Activated naive CD8-positive, alpha-beta T cell treated with anti-CD3 and anti-CD28 coated beads, Interleukin-2, amount 10 ng/mL, durations not matched to agents 7 days and 5 days (primary cell): ENCODE results near the gene MISP. TPM values are rescaled to one million over a fixed set of nuclear protein-coding genes. Genes with fewer than 3 reads are reported as not detected.
A peak's percentile ranks its signal among the peaks of the same experiment; 100 is the strongest.

Experiments used
- ATAC-seq: fragments of 150-1000 bp; cut with Tn5 transposase; one replicate; pipeline ENCODE4 v1.10.0; 2021; ENCODE audit warnings: low read depth, moderate library complexity
- POLR2A ChIA-PET: fragments of 350-600 bp; sonication (Branson Sonifier 250); formaldehyde crosslinking; loops from one replicate; lab custom pipeline; 2021; ENCODE audit warnings: antibody characterized with exemption; lab: Charles Lee
- DNase-seq: peaks from one replicate; pipeline ENCODE4 v3.0.0; 2021
- H3K27ac Mint-ChIP-seq: one replicate; pipeline ENCODE4 v1.8.0; 2022; ENCODE audit warnings: mild to moderate bottlenecking, mixed read lengths
- H3K27me3 Mint-ChIP-seq: one replicate; pipeline ENCODE4 v1.8.0; 2022; ENCODE audit warnings: mild to moderate bottlenecking, moderate library complexity, mixed read lengths
- H3K36me3 Mint-ChIP-seq: one replicate; pipeline ENCODE4 v1.8.0; 2021; ENCODE audit warnings: mild to moderate bottlenecking, mixed read lengths
- H3K4me1 Mint-ChIP-seq: one replicate; pipeline ENCODE4 v1.8.0; 2021; ENCODE audit warnings: mixed read lengths
- H3K4me3 Mint-ChIP-seq: one replicate; pipeline ENCODE4 v1.8.0; 2022; ENCODE audit warnings: mild to moderate bottlenecking, moderate library complexity, mixed read lengths
- H3K9me3 Mint-ChIP-seq: one replicate; pipeline ENCODE4 v1.8.0; 2021; ENCODE audit warnings: mixed read lengths
- total RNA-seq, 2 experiments: library from RNA; stranded (reverse); gene quantifications; one replicate each; pipeline ENCODE4 v1.2.3, GENCODE V29; 2021

MISP gene
- total RNA-seq, 2 experiments from 2014 or later: not detected

GRCh38 chr19:781800-782184 is 30.9 kb downstream of the MISP start:
- Mint-ChIP-seq H3K9me3 (no peaks in the 10 kb centered on the region), H3K27me3 (no peaks in the 10 kb centered on the region), H3K4me3 (no peak overlapping the region), H3K4me1 (no peaks in the 10 kb centered on the region), H3K36me3 (no peaks in the 10 kb centered on the region), H3K27ac (no peak overlapping the region)
- POLR2A ChIA-PET: no interaction called here
- DNase-seq: no peak
- no peak for ATAC-seq

DNA sequence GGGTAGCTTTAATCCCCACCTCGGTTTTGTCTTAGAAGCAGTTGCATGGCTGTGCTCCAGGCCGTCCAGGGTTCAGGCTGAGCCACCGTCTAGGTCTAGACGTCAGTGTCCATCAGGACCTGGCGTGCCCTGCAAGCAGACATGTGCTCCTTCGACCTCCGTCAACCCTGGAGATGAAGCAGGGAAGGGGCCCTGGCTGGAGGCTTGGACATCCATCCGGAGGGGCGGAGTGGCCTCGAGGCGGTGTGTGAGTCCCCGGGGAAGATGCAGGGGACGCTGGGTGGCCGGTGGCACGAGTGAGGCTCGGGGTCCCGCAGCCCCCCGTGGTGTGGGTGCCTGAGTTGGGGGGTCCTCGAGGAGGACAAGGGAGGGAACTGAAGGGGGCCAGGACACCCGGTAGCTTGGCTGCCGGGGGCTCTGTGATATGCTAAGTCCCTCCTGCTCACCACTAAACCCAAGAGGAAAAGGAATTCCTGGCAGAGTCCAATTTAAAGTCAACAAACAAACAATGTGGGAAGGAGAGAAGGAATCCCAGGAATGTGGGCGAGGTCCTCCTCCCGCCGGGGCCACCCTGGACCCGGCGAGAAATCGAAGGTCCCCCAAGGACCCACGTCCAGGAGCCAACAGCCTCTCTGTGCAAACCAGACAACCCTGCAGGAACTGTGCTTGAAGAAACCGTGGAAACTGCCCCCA is 31.4 kb downstream of the MISP start:
- H3K4me3 Mint-ChIP-seq: no peak overlapping the region
- POLR2A ChIA-PET: no interaction called here
- no peaks in the 10 kb centered on the region for H3K4me1 Mint-ChIP-seq
- no peaks in the 10 kb centered on the region for H3K36me3 Mint-ChIP-seq
- DNase-seq: no peak
- no peak overlapping the region for H3K27ac Mint-ChIP-seq
- no peaks in the 10 kb centered on the region for H3K9me3 Mint-ChIP-seq
- no peaks in the 10 kb centered on the region for H3K27me3 Mint-ChIP-seq
- ATAC-seq: no peak

GRCh38 chr19:782878-783668 is 32.2 kb downstream of the MISP start:
- H3K36me3 Mint-ChIP-seq: no peaks in the 10 kb centered on the region
- DNase-seq: no peak
- POLR2A ChIA-PET: no interaction called here
- no peak overlapping the region for H3K27ac Mint-ChIP-seq
- no peaks in the 10 kb centered on the region for H3K9me3 Mint-ChIP-seq
- H3K4me1 Mint-ChIP-seq: no peaks in the 10 kb centered on the region
- no peak overlapping the region for H3K4me3 Mint-ChIP-seq
- no peaks in the 10 kb centered on the region for H3K27me3 Mint-ChIP-seq
- no peak for ATAC-seq

DNA sequence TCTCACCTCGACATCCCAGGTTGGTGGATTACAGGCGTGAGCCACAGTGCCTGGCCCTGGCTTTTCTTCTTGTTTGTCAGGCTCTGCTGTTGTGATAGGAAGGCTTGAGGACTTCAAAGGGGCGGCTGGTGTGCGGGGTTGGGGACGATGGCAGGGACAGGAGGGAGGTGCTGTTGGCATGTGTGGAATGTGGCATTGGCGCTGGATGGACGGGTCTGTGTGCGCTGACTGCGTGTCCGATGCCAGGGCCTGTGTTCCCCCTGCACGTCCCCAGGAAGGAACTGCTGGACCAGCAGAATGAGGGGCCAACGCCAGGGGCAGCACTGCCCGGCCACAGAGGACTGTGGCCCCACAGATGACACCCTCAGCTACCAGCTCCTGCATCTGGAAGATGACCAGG is 33.6 kb downstream of the MISP start:
- Mint-ChIP-seq H3K27ac (no peak overlapping the region), H3K4me1 (peaks cover 4% of the 10 kb centered on the region), H3K4me3 (no peak overlapping the region), H3K27me3 (no peaks in the 10 kb centered on the region), H3K36me3 (no peaks in the 10 kb centered on the region), H3K9me3 (no peaks in the 10 kb centered on the region)
- POLR2A ChIA-PET: no interaction called here
- ATAC-seq (no peak), DNase-seq (no peak)

DNA sequence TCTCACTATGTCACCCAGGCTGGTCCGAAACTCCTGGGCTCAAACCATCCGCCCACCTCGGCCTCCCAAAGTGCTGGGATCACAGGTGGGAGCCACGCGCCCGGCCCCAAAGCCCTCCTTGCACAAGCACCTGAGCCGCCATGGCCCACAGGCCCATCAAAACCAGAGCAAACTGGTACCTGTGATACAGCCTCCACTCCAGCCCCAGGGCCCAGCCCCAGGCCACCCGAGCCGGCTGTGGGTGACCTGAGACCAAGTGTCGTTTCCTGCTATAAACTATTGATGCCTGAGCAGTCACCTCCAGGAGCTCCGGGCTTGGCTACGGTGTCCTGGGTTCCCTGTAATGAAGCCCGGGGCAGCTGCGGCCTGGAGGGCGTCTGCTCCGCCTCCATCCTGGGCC is 36.6 kb downstream of the MISP start:
- POLR2A ChIA-PET: no interaction called here
- H3K27me3 Mint-ChIP-seq: no peaks in the 10 kb centered on the region
- no peaks in the 10 kb centered on the region for H3K36me3 Mint-ChIP-seq
- DNase-seq: no peak
- H3K9me3 Mint-ChIP-seq: no peaks in the 10 kb centered on the region
- no peak for ATAC-seq
- no peak overlapping the region for H3K4me3 Mint-ChIP-seq
- H3K4me1 Mint-ChIP-seq: peaks cover 4% of the 10 kb centered on the region
- no peak overlapping the region for H3K27ac Mint-ChIP-seq

DNA sequence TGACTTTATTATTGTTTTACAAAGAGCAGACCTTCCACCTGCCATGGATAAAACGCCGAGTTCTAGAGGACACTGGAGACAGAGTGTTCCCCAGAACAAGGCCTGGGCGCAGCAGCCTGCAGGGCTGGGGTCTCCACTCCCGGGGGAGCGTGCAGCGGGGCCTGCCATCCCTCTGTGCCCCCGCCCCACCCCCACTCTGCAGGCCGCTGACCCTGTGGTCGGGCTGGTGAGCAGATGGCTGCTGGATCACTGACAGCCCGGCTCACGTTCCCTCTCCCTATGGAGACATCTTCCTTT is 37.7 kb downstream of the MISP start:
- no peak overlapping the region for H3K4me3 Mint-ChIP-seq
- ATAC-seq (no peak), DNase-seq (no peak)
- no peaks in the 10 kb centered on the region for H3K27me3 Mint-ChIP-seq
- H3K4me1 Mint-ChIP-seq: peaks cover 4% of the 10 kb centered on the region
- peak overlapping the region; percentile 74 for H3K27ac Mint-ChIP-seq
- POLR2A ChIA-PET: no interaction called here
- H3K36me3 Mint-ChIP-seq: no peaks in the 10 kb centered on the region
- no peaks in the 10 kb centered on the region for H3K9me3 Mint-ChIP-seq

DNA sequence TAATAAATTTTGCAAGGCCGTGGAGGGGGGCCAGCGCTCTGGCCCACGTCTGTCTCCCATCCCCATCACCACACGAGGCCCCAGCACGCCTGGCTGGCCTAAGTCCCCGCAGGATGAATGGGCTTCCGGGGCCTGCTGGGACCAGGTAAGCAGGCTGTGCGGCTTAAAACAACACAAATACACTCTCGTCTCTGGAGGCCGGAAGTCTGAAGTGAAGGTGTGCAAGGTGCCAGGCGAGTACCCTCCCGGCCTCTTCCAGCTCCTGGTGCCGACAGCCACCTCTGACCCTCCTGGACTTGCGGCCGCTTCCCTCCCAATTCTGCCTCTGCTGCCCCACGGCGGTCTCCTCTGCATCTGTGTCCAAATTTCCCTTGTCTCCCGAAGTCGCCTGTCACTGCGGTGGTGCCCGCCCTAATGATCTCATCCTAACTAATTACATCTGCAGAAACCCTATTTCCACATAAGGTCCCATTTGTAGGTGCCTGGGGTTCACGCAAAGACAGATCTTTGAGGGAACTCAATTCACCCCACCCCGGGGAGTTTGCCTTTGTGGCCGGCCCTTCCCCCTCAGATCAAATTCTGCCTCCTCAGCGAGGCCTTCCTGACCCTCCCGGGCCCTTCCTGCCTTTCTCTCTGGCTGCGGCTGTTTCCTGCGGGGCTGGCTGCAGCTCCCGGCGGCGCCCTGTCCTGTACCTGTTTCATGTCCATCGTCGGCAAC is 38.2 kb downstream of the MISP start:
- H3K36me3 Mint-ChIP-seq: no peaks in the 10 kb centered on the region
- ATAC-seq (peak; percentile 45), DNase-seq (no peak)
- no peak overlapping the region for H3K4me3 Mint-ChIP-seq
- H3K27me3 Mint-ChIP-seq: no peaks in the 10 kb centered on the region
- H3K27ac Mint-ChIP-seq: peak overlapping the region; percentile 74
- H3K9me3 Mint-ChIP-seq: no peaks in the 10 kb centered on the region
- POLR2A ChIA-PET: interaction anchor here (0.6 kb wide), 1 partner anchor 9 kb away, joined by 3 read pairs; no protein-coding TSS in a partner anchor
- H3K4me1 Mint-ChIP-seq: peaks cover 4% of the 10 kb centered on the region

- POLR2A ChIA-PET: interaction anchor here (0.6 kb wide), 1 partner anchor 8 kb away, joined by 3 read pairs; no protein-coding TSS in a partner anchor
- no peaks in the 10 kb centered on the region for H3K36me3 Mint-ChIP-seq
- no peaks in the 10 kb centered on the region for H3K27me3 Mint-ChIP-seq
These were observed 38.8 kb downstream of the MISP start for GRCh38 chr19:789701-790060.

DNA sequence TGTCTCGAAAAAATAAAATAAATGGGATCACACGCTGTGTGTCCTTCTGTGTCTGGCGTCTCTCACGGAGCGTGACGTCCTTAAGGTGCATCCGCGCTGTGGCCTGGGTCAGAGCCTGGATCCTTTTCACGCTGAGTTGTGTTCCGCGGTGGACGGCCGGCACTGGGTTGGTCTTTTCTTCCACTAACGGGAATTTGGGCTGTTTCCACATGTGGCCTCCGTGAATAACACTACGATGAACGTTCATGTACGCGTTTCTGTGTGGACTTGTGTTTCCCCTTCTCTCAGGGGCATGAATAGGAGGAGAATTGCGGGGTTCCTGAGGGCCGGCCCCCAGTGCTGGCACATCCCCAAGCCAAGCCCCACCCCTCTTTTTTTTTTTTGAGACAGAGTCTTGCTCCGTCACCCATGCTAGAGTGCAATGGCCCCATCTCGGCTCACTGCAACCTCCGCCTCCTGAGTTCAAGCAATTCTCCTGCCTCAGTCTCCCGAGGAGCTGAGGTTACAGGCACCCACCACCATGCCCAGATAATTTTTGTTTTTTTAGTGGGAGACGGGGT is 40.2 kb downstream of the MISP start:
- no peaks in the 10 kb centered on the region for H3K36me3 Mint-ChIP-seq
- ATAC-seq (no peak), DNase-seq (no peak)
- POLR2A ChIA-PET: no interaction called here
- no peaks in the 10 kb centered on the region for H3K9me3 Mint-ChIP-seq
- no peaks in the 10 kb centered on the region for H3K27me3 Mint-ChIP-seq
- H3K27ac Mint-ChIP-seq: no peak overlapping the region
- peaks cover 4% of the 10 kb centered on the region for H3K4me1 Mint-ChIP-seq
- no peak overlapping the region for H3K4me3 Mint-ChIP-seq

More at GRCh38 chr19:789701-790060, 38.8 kb downstream of the MISP start:
- Mint-ChIP-seq H3K9me3 (no peaks in the 10 kb centered on the region), H3K27ac (peak overlapping the region; percentile 65), H3K4me1 (peaks cover 4% of the 10 kb centered on the region), H3K4me3 (no peak overlapping the region)
- DNase-seq (no peak), ATAC-seq (no peak)

- Mint-ChIP-seq H3K27ac (no peak overlapping the region), H3K36me3 (no peaks in the 10 kb centered on the region), H3K4me1 (peaks cover 5% of the 10 kb centered on the region), H3K27me3 (no peaks in the 10 kb centered on the region), H3K9me3 (no peaks in the 10 kb centered on the region), H3K4me3 (no peak overlapping the region)
- DNase-seq (no peak), ATAC-seq (no peak)
- POLR2A ChIA-PET: no interaction called here
These were observed 40.8 kb downstream of the MISP start for GRCh38 chr19:791567-792305.

GRCh38 chr19:792306-792885 is 41.5 kb downstream of the MISP start:
- Mint-ChIP-seq H3K27ac (no peak overlapping the region), H3K4me3 (no peak overlapping the region), H3K9me3 (no peaks in the 10 kb centered on the region), H3K27me3 (no peaks in the 10 kb centered on the region), H3K4me1 (peaks cover 6% of the 10 kb centered on the region), H3K36me3 (no peaks in the 10 kb centered on the region)
- ATAC-seq: no peak
- no peak for DNase-seq
- POLR2A ChIA-PET: no interaction called here

DNA sequence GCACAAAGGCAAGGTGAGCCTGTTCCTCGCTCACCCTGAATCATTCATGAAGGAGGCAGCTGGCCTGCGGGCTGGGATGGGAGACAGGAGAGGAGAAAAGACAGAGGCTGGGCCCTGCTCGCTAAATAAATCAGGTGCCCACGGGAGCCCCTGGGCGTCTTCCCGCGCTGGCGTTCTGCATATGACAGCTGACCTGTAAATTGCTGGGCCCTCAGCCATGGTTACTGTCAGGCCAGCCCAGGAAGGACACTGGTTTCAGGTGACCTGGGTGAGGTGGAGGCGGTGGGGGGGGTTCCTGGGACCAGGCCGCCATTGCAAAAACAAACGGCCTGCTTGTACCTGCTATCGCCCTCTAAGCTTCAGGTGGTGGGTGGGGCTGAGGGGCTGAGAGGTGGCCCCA is 42.9 kb downstream of the MISP start:
- peaks cover 3% of the 10 kb centered on the region for H3K36me3 Mint-ChIP-seq
- H3K4me3 Mint-ChIP-seq: no peak overlapping the region
- POLR2A ChIA-PET: no interaction called here
- no peak for DNase-seq
- no peaks in the 10 kb centered on the region for H3K27me3 Mint-ChIP-seq
- peaks cover 5% of the 10 kb centered on the region for H3K4me1 Mint-ChIP-seq
- H3K27ac Mint-ChIP-seq: no peak overlapping the region
- ATAC-seq: no peak
- H3K9me3 Mint-ChIP-seq: no peaks in the 10 kb centered on the region
